Pancreas (tissue), 10 donors: ENCODE measurements around the gene TMEM169. TPM values are rescaled to one million over a fixed set of nuclear protein-coding genes. Genes with fewer than 3 reads are reported as not detected.

Experiments used
- ATAC-seq, 4 donors: fragments of 200-7000 bp; cut with Tn5 transposase; one replicate each; pipeline versions ENCODE4 v1.8.0 to v1.9.1; 2020; ENCODE audit warnings: mild to moderate bottlenecking in 4 of 4, moderate library complexity in 4 of 4
- DNase-seq, 6 donors: peaks; one replicate each; pipeline ENCODE4 v3.0.0-alpha.2; 2020
- FAIRE-seq: peaks from 2 replicates; lab custom pipeline; 2012; peaks lifted over from hg19 to GRCh38; lab: Jason Lieb, UNC
- H3K27ac ChIP-seq, 4 donors: fragments of 200-600 bp; sonication (generic); 1 replicate in 3 of 4; 2 replicates in 1 of 4; pipeline versions ENCODE4 v1.5.0 to v1.8.0; 2020
- H3K27me3 ChIP-seq, 4 donors: fragments of 200-600 bp; one replicate each; pipeline ENCODE4 v1.8.0; 2021
- H3K36me3 ChIP-seq, 3 donors: fragments of 200-600 bp; sonication (generic) in 1 of 3; one replicate each; pipeline versions ENCODE4 v1.5.0 to v1.8.0; 2020 to 2021
- H3K4me1 ChIP-seq, 3 donors: fragments of 200-600 bp; one replicate each; pipeline ENCODE4 v1.8.0; 2021
- H3K4me3 ChIP-seq, 4 donors: fragments of 200-600 bp; sonication (generic) in 2 of 4; one replicate each; pipeline versions ENCODE4 v1.5.0 to v1.8.0; 2020 to 2021
- H3K9me3 ChIP-seq, 4 donors: fragments of 200-600 bp; one replicate each; pipeline ENCODE4 v1.8.0; 2021
- WGBS, 2 donors: extraction: QIAGEN DNeasy Blood & Tissue Kit; methylation state at CpG; one replicate each; pipeline ENCODE4 v1.1.7; 2013; 5-methylcytosine and 5-hydroxymethylcytosine counted together
- intact Hi-C, 3 donors: fragments of 100-400 bp; cut with DNase I; formaldehyde crosslinking; loops; one replicate each; pipeline versions ENCODE4 v1.11.1 to v1.14.2; 2022
- polyA plus RNA-seq, 2 donors: library from polyadenylated mRNA; stranded (reverse); fragments of 200-250 nt; gene quantifications; one replicate each; pipeline ENCODE4 v1.2.3, GENCODE V29; 2013
- total RNA-seq, 6 donors: library from RNA; stranded (reverse); fragmentation: NEBNext Ultra II Directional in 4 of 6; extraction: Animal tissue kit (Norgen Biotek cat#: 25700) in 4 of 6; gene quantifications; one replicate each; pipeline versions ENCODE4 v1.2.1 to v1.2.4, GENCODE V29; 2021 to 2023
- TF ChIP-seq, protein P1 (sequence below), 4 donors: fragments of 200-600 bp; sonication (generic) in 3 of 4; IDR thresholded peaks; one replicate each; pipeline versions ENCODE4 v1.5.0 to v1.8.0; 2021; ENCODE audit warnings: antibody characterized with exemption in 4 of 4
- donor health status: healthy with polysubstance abuse.
- donor health status: DM: no; HTN: no; CAD: no; lungs with moderate emphysema.
- donor health status: DM: no; HTN: no; CAD: no.
- donor health status: control.
- donor health status: control.
- donor health status: Bipolar disorder and iron deficiency.
- donor health status: DM: yes; HTN: yes; CAD: no.
- donor health status: DM: no; HTN: no; CAD: no.
- donor health status: DM: no; HTN: no; CAD: no.
- donor health status: DM: yes; HTN: yes; CAD: no.

TMEM169 gene
- total and polyA plus RNA-seq, 8 donors, result 0.15 to 0.55 (median 0.44) TPM

DNA sequence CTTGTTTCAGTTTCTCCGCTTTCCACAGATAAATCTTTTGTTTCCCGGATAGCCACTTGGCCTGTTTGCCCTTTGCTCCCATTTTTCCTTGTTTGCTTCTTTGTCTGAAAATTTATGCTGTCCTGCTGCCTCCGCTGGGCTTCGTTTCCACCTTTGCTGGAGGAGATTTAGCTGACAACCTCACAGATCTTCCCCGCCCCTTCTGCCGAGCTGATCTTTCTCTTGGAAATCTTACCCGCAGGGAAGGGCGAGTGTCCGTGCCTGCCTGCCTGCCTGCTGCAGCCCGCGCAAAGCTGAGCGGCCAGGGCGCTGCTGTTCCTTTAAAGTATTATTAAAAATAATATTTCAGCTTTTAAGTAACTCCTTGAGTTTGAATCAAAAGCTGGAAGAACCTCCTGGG lies 26.0 kb downstream of the TMEM169 start:
- FAIRE-seq, result no peak
- no peak overlapping the region for H3K27ac ChIP-seq
- H3K36me3 ChIP-seq, result no peaks in the 10 kb centered on the region
- H3K27me3 ChIP-seq, result peaks cover 0 to 4% (median 0%) of the 10 kb centered on the region in 4 donors
- DNase-seq, result peak in 1 of 6 donors; percentile 33
- 64 to 66% methylated on average over 13 of the region's 13 CpGs for WGBS, 2 donors
- intact Hi-C loops, result no loop called here
- no peak for ATAC-seq
- peaks cover 9 to 19% (median 19%) of the 10 kb centered on the region in 3 donors for H3K4me1 ChIP-seq
- no peaks in the 10 kb centered on the region for H3K9me3 ChIP-seq
- TF ChIP-seq, protein P1, sequence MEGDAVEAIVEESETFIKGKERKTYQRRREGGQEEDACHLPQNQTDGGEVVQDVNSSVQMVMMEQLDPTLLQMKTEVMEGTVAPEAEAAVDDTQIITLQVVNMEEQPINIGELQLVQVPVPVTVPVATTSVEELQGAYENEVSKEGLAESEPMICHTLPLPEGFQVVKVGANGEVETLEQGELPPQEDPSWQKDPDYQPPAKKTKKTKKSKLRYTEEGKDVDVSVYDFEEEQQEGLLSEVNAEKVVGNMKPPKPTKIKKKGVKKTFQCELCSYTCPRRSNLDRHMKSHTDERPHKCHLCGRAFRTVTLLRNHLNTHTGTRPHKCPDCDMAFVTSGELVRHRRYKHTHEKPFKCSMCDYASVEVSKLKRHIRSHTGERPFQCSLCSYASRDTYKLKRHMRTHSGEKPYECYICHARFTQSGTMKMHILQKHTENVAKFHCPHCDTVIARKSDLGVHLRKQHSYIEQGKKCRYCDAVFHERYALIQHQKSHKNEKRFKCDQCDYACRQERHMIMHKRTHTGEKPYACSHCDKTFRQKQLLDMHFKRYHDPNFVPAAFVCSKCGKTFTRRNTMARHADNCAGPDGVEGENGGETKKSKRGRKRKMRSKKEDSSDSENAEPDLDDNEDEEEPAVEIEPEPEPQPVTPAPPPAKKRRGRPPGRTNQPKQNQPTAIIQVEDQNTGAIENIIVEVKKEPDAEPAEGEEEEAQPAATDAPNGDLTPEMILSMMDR (IDR thresholded peaks at IDR 0.05), result no peak
- no peak overlapping the region for H3K4me3 ChIP-seq

DNA sequence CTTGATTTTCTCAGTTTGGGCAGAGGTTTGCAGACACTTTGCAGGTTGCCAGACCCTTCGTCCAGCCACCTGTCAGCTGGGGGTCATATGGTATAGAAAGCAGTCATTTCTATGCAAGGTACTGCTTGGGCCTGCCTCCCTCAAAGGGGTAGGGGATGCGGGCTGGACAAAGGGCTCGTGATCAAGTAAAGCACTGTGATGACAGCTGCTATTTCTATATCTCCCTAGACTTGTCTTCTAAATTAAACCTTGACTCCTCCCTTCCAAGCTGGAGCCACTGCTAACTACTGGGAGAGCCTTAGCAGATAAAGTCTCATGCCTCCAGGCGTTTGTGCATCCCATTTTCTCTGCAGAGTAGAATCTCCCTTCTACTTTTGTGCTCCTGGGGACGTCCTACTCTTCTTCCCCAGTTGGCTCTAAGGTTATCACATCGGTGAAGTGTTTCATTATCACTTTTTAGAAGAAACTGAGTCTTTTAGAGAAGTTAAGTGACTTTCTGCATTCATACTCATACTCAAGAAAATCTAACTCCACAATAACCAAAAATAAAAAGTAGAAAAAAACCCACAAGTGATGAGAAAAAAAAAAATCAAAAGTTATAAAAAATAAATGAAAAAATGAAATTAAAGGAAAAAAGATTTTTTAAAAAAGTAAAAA lies 26.7 kb downstream of the TMEM169 start:
- Histone ChIP-seq H3K27me3 (no peaks in the 10 kb centered on the region), H3K27ac (peak overlapping the region in 3 of 4 donors; percentile 63 to 88 (median 72)), H3K4me1 (peaks cover 9 to 19% (median 19%) of the 10 kb centered on the region in 3 donors), H3K4me3 (peak overlapping the region in 3 of 4 donors; percentile 4 to 89 (median 77)), H3K36me3 (peaks cover 0 to 4% (median 0%) of the 10 kb centered on the region in 3 donors), H3K9me3 (no peaks in the 10 kb centered on the region)
- ATAC-seq (no peak), FAIRE-seq (no peak), DNase-seq (peak in 2 of 6 donors; percentile 16 to 20)
- intact Hi-C loops, result no loop called here
- TF ChIP-seq, protein P1 (IDR thresholded peaks at IDR 0.05), result no peak
- WGBS, 2 donors, result 60 to 62% methylated on average over 6 of the region's 6 CpGs

DNA sequence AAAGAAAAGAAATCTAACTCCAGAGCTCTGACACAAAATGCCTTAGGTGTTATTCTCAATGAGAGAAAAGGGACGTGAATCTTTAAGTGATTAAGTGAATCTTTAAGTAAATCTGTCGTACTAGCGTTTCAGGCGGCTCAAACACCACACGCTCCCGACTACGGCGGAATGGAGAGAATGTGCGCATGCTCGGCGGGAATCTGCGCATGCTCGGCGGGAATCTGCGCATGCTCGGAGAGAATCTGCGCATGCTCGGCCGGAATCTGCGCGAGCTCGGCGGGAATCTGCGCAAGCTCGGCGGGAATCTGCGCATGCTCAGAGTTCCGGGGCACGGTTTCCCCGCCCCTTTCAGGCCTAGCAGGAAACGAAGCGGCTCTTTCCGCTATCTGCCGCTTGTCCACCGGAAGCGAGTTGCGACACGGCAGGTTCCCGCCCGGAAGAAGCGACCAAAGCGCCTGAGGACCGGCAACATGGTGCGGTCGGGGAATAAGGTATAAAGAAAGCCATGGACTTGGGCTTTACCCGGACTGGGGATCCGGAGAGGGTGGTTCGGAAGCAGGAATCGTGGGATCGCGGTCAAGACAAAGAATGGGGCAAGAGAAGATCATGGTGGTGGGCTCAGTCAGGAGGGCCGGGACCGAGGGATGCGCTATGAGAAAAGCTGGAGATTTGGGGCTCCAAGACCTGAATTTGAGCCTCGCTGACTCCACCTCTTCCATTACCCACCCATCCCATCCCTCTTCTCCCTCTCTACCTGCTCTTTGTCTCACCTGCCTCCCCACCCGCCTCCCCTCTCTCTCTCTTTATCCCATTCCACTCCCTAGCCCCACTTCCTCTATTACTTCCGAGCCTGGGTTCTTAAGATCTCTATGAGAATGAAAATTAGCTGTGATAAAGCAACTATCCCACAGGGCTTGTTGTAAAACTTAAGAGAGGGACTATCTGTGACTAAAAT lies 27.5 kb downstream of the TMEM169 start, which contains the start of gene XRCC5:
XRCC5 (plus strand) TSS at position 382 of the 955 bp plus-strand sequence; CDS start at position 471, 89 bp downstream.
- peak within 1 kb of the TSS; percentile 72 to 88 (median 82) for H3K27ac ChIP-seq
- FAIRE-seq (peak; percentile 95), ATAC-seq (peak; percentile 96 to 98 (median 98)), DNase-seq (peak; percentile 93 to 99 (median 98))
- intact Hi-C loops, result no loop called here
- H3K27me3 ChIP-seq, result no peaks in the 10 kb centered on the region
- H3K9me3 ChIP-seq, result no peaks in the 10 kb centered on the region
- H3K36me3 ChIP-seq, result peaks cover 0 to 9% (median 5%) of the 10 kb centered on the region in 3 donors
- H3K4me3 ChIP-seq, result peak within 1 kb of the TSS; percentile 77 to 89 (median 84)
- H3K4me1 ChIP-seq, result peaks cover 9 to 24% (median 19%) of the 10 kb centered on the region in 3 donors
- WGBS, 2 donors, result 0% methylated on average over 57 of the region's 57 CpGs
- TF ChIP-seq, protein P1 (IDR thresholded peaks at IDR 0.05), result no peak

DNA sequence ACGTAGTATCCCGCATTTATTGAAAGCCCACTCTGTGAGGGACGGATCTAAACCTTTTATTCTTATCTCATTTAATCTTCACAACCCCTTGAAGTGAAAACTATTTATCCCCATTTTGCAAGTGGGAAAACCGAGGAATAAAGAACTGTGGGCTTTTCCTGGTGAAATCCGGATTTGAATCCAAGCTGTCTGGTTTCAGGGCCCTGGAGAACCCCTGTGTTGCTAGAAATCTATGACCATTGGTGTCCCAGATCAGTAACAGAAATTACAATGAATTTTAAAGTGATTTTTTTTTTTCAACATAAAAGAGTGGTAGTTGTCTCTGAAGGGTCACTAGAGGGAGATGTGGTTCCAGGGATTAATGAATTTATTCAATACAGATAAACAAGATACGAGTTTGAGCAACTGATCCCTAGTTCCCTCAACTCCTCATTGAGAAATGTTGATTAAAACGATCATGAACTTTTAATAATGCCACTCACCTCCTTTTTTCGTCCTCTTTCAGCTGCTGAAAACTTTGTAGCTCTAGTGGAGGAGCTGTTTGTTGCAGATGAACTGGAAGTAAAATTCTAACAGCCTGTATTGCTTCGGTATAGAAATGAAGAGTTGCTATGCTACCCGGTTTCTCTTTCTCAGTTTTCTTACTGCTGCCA lies 28.4 kb downstream of the TMEM169 start:
- Histone ChIP-seq H3K9me3 (no peaks in the 10 kb centered on the region), H3K4me1 (peaks cover 9 to 27% (median 19%) of the 10 kb centered on the region in 3 donors), H3K27ac (peak overlapping the region in 3 of 4 donors; percentile 81 to 88 (median 83)), H3K4me3 (peak overlapping the region; percentile 77 to 89 (median 84)), H3K27me3 (no peaks in the 10 kb centered on the region), H3K36me3 (peaks cover 0 to 9% (median 5%) of the 10 kb centered on the region in 3 donors)
- no peak for FAIRE-seq
- intact Hi-C loops, result no loop called here
- no peak for DNase-seq
- WGBS, 2 donors, result 2 to 3% methylated on average over 10 of the region's 10 CpGs
- TF ChIP-seq, protein P1 (IDR thresholded peaks at IDR 0.05), result peak in 2 of 4 donors; percentile 17 to 22
- ATAC-seq, result peak in 2 of 4 donors; percentile 17 to 39
